IPS-20b (cell line): ENCODE data around the gene LRRC1.

ENCODE experiments used
- H3K27ac ChIP-seq: one replicate; pipeline ENCODE4 v1.5.1; 2013; ENCODE audit warnings: low read length
- H3K27me3 ChIP-seq: 2 replicates; pipeline ENCODE4 v1.6.1; 2013; ENCODE audit warnings: mild to moderate bottlenecking, low read length, inconsistent platforms; ENCODE audit not compliant: insufficient read depth
- H3K36me3 ChIP-seq: 2 replicates; pipeline ENCODE4 v1.6.1; 2013; ENCODE audit warnings: low read depth, mild to moderate bottlenecking, inconsistent platforms, low read length, moderate library complexity; ENCODE audit not compliant: insufficient read depth
- H3K4me1 ChIP-seq: 2 replicates; pipeline ENCODE4 v1.6.1; 2013; ENCODE audit warnings: mild to moderate bottlenecking, control low read depth, inconsistent platforms, low read length, moderate library complexity; ENCODE audit not compliant: insufficient read depth
- H3K4me3 ChIP-seq: 2 replicates; pipeline ENCODE4 v1.5.1; 2013; ENCODE audit warnings: mild to moderate bottlenecking, low read length, inconsistent platforms
- H3K9ac ChIP-seq: 2 replicates; pipeline ENCODE4 v1.6.1; 2013; ENCODE audit warnings: low read depth, mild to moderate bottlenecking, inconsistent platforms, low read length, moderate library complexity
- H3K9me3 ChIP-seq: 2 replicates; pipeline ENCODE4 v1.6.1; 2013; ENCODE audit warnings: mild to moderate bottlenecking, low read depth, low read length, inconsistent platforms; ENCODE audit not compliant: insufficient read depth

Gene LRRC1

DNA sequence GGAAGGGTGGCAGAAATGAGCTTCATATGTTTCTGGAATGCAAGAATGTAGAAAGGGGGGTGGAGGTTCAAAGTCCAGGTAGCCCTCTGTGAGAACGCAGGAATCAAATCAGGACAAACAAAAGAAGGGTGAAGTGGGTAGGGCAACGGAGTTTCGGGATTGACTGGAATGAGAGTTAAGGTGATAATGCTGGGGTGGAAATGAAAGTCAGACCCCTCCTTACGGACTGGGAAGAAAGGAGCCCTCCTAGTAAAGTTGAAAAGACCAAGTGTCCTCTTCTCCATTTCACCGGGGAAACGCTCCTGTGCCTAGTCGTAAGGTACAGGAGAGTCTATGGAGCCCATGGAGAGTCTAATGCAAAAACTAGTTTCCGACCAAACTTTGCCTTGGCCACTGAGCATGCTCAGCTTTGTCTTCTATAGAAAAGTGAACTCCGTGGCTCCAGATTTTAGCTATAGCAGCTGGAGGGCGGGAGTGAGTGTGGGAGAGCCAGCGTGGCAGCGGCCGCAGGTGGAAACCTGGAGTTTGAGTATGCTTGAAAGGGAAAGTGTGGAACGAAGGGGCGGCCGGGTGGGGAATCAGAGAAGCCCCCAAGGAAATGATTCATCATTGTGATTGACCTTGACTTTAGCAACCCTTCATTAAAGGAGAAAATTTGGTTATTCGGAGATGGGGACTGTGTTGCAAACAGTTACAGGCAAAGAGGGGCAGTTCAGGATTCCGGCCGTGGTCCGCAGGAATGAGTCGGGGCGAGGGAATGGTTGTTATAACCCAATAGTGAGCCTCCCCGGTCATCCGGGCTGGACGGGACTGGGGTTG lies 1.3 kb upstream of the LRRC1 start:
- Histone ChIP-seq H3K27me3 (peaks cover 26% of the 10 kb centered on the region), H3K4me3 (peak overlapping the region; percentile 92), H3K27ac (no peak overlapping the region), H3K9me3 (peaks cover 10% of the 10 kb centered on the region), H3K4me1 (peaks cover 11% of the 10 kb centered on the region; the same call in 1 of the 2 replicates), H3K36me3 (no peaks in the 10 kb centered on the region), H3K9ac (peak overlapping the region; percentile 84; the same call in 1 of the 2 replicates)

DNA sequence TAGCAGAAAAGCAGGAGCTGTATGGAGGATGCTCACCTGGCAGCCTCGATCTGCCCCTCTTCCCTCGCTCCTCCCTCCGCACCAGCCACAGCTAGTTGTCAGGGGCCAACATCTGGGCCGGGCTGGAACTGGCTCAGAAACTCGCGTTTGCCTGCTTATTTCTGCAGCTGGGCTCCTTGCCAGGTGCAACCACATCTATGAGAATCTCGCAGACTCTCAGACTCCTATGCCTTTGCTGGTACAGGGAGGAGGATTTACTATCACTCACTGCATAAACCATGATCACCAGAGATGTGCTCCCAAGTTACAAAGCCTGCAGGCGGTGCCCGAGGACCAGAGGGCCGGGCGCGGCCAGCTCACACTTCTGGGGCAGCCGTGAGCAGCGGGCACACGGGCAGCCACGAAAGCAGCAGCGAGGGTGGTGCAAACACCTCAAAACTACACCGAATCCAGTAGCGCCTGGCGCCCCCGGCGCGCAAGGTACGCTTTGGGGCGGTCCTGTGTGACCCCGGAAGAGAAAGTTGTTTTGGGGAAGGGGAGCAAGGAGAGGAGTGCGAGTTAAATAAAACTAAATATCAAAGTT lies 577 bp upstream of the LRRC1 start:
- H3K27me3 ChIP-seq, result peaks cover 26% of the 10 kb centered on the region
- peak overlapping the region; percentile 92 for H3K4me3 ChIP-seq
- H3K9me3 ChIP-seq, result peaks cover 3% of the 10 kb centered on the region; the same call in 1 of the 2 replicates
- peak overlapping the region; percentile 84 for H3K9ac ChIP-seq
- H3K4me1 ChIP-seq, result peaks cover 11% of the 10 kb centered on the region; the same call in 1 of the 2 replicates
- peak overlapping the region; percentile 68 for H3K27ac ChIP-seq
- no peaks in the 10 kb centered on the region for H3K36me3 ChIP-seq

GRCh38 chr6:53795340-53795701 lies 516 bp downstream of the LRRC1 start:
- Histone ChIP-seq H3K27me3 (peaks cover 26% of the 10 kb centered on the region), H3K9me3 (no peaks in the 10 kb centered on the region), H3K4me1 (peaks cover 11% of the 10 kb centered on the region; the same call in 1 of the 2 replicates), H3K9ac (peak overlapping the region; percentile 71; the same call in 1 of the 2 replicates), H3K27ac (no peak overlapping the region), H3K36me3 (no peaks in the 10 kb centered on the region), H3K4me3 (peak overlapping the region; percentile 92)

DNA sequence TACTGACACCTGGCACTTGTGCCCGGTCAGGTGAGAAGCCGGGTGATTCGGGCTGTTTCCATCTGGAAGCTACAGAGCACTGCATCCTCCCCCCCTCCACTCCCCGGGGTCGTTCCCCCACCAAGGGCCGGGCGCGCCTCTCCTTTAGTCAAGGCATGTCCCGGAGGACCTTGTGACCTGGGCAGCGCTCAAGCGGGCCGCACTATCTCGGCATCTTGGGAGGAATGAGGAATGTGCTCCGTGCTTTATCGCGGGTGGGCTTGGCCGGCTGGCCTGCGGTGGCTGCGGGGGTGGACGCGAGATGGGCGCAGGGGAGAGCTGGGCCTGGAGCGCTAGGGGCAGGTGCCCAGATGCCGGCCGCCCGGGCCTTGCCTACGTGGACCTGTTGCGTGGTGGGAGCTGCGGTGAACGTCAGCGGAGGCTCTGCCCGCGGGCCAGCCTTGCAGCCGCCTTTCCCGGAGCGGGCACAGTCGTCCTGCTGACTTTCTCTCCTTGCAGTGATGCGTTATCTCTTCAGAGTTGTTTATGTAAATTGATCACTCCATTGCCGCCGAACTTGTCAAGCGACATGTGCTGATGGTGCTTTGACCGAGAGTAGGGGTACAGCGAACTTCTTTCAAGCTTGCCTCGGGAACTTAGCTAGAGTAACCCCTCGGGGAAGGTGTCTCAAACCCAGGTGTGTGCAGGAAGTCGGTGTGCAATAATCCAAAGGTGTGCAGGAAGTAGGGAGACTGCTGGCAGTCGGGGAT lies 1.1 kb downstream of the LRRC1 start:
- peaks cover 11% of the 10 kb centered on the region; the same call in 1 of the 2 replicates for H3K4me1 ChIP-seq
- H3K9ac ChIP-seq, result peak overlapping the region; percentile 71; the same call in 1 of the 2 replicates
- H3K27ac ChIP-seq, result no peak overlapping the region
- H3K4me3 ChIP-seq, result peak overlapping the region; percentile 92
- H3K27me3 ChIP-seq, result peaks cover 26% of the 10 kb centered on the region
- no peaks in the 10 kb centered on the region for H3K9me3 ChIP-seq
- no peaks in the 10 kb centered on the region for H3K36me3 ChIP-seq

DNA sequence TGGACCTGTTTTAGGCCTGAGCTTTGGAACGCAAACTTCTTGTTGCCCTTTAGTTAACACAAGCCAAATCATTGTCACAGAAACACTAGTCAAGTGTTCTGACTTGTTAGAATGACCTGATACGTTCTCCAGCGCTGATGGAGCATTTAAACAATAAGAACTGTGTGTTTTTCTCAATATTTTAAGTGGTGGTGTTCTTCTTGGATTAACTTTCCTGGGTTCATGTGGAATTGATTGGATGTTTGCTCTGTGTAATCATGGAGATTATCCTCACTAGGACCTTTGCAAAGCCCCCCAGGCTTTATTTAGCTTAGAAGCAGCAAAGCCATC lies 1.6 kb downstream of the LRRC1 start:
- H3K4me1 ChIP-seq, result peaks cover 11% of the 10 kb centered on the region; the same call in 1 of the 2 replicates
- H3K36me3 ChIP-seq, result no peaks in the 10 kb centered on the region
- no peaks in the 10 kb centered on the region for H3K9me3 ChIP-seq
- H3K27ac ChIP-seq, result no peak overlapping the region
- peak overlapping the region; percentile 71; the same call in 1 of the 2 replicates for H3K9ac ChIP-seq
- peak overlapping the region; percentile 92 for H3K4me3 ChIP-seq
- peaks cover 26% of the 10 kb centered on the region for H3K27me3 ChIP-seq

- Histone ChIP-seq H3K27ac (no peak overlapping the region), H3K9ac (no peak overlapping the region), H3K4me1 (peaks cover 11% of the 10 kb centered on the region; the same call in 1 of the 2 replicates), H3K27me3 (peaks cover 26% of the 10 kb centered on the region), H3K9me3 (no peaks in the 10 kb centered on the region), H3K4me3 (peak overlapping the region; percentile 92; the same call in 1 of the 2 replicates), H3K36me3 (no peaks in the 10 kb centered on the region)
These were observed 2.0 kb downstream of the LRRC1 start for GRCh38 chr6:53796791-53797190.

DNA sequence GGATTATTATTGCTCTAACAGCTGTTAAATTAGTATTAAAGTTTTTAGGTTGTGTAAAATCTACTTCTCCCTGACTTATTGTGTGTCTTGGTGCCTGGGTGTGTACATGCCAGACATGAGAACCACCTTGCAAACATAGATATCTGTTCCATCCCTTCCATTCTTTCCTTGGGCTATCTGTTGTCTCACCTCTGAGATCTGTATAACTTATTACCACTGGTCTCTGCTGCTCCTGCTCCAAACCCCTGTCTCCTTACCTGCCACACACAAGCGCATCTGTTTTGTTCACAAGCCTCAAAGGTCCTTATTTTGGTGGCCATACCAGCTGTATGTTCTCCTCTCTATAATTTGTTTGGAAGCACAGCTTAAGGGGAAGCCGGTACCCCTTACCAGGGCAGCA lies 2.5 kb downstream of the LRRC1 start:
- Histone ChIP-seq H3K9ac (no peak overlapping the region), H3K27me3 (peaks cover 26% of the 10 kb centered on the region), H3K4me1 (peaks cover 11% of the 10 kb centered on the region; the same call in 1 of the 2 replicates), H3K27ac (no peak overlapping the region), H3K9me3 (no peaks in the 10 kb centered on the region), H3K36me3 (no peaks in the 10 kb centered on the region), H3K4me3 (no peak overlapping the region)

GRCh38 chr6:53799340-53799739 lies 4.5 kb downstream of the LRRC1 start:
- Histone ChIP-seq H3K9ac (no peak overlapping the region), H3K4me3 (no peak overlapping the region), H3K27ac (no peak overlapping the region), H3K27me3 (peaks cover 26% of the 10 kb centered on the region), H3K4me1 (peaks cover 5% of the 10 kb centered on the region; the same call in 1 of the 2 replicates), H3K36me3 (no peaks in the 10 kb centered on the region), H3K9me3 (no peaks in the 10 kb centered on the region)

GRCh38 chr6:53801022-53801421 lies 6.2 kb downstream of the LRRC1 start:
- H3K4me1 ChIP-seq, result peaks cover 15% of the 10 kb centered on the region; the same call in 1 of the 2 replicates
- no peaks in the 10 kb centered on the region for H3K36me3 ChIP-seq

DNA sequence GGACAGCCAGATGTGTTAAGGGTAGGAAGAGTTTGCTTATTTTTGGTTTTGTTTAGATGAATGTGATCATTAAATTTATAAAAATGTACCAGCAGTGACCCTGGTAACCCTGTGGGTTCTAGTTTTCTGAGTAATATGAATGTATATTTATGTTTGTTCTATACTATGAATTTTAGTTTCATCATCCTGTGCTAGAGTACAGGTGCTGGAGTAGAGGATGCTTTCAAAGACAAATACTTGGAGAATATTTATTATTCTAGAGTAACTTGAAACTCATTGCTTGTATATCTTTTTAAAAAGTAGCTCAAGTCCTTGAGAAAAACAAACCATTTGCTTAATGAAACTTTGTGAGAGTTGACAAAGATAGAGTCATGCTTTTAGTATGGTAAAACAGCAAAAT lies 7.8 kb downstream of the LRRC1 start:
- no peaks in the 10 kb centered on the region for H3K36me3 ChIP-seq

More at GRCh38 chr6:53801022-53801421, 6.2 kb downstream of the LRRC1 start:
- no peak overlapping the region for H3K9ac ChIP-seq
- H3K4me3 ChIP-seq, result no peak overlapping the region
- H3K27me3 ChIP-seq, result peaks cover 17% of the 10 kb centered on the region
- H3K9me3 ChIP-seq, result no peaks in the 10 kb centered on the region
- H3K27ac ChIP-seq, result no peak overlapping the region

DNA sequence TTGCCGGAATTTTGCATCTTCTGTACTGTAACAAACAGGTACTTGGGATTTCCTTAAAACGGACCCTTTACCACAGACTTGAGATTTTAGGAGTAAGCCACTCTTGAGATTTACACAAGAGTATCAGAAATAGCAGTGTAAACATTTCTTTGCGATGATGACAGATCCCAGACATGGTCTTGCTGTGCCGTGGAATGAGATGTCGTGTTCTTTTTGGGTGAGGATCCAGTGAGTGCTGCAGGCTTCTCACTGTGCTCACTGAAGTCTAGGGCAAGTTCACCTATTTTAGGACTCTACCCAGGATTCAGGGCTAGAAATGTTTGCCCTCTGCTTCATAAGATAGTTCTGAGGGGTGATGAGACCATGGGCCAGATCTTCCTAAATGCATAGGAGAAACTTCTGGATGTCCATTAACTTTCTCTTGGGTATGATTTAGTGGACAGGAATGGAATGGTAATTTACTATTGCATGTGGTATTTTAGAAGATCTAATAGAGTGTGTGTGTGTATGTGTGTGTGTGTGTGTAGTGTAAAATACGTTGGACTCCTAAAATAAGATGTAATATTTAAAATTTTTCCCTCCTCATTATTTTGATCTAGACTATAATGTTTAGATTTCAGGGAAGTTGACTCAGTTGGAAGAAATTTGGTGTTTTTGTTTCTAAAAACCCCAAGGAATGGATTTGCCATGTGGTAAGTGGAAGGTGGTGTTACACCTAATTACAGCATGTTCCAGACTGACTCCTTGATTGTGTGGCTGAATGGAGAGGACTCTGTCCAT lies 8.5 kb downstream of the LRRC1 start:
- H3K9me3 ChIP-seq, result no peaks in the 10 kb centered on the region
- H3K36me3 ChIP-seq, result no peaks in the 10 kb centered on the region
- H3K4me3 ChIP-seq, result no peak overlapping the region
- H3K4me1 ChIP-seq, result peaks cover 14% of the 10 kb centered on the region; the same call in 1 of the 2 replicates
- no peak overlapping the region for H3K27ac ChIP-seq
- H3K27me3 ChIP-seq, result no peaks in the 10 kb centered on the region
- no peak overlapping the region for H3K9ac ChIP-seq

More for the DNA sequence above, 7.8 kb downstream of the LRRC1 start:
- Histone ChIP-seq H3K4me3 (no peak overlapping the region), H3K4me1 (peaks cover 14% of the 10 kb centered on the region; the same call in 1 of the 2 replicates), H3K9ac (no peak overlapping the region), H3K27ac (no peak overlapping the region), H3K27me3 (peaks cover 2% of the 10 kb centered on the region), H3K9me3 (no peaks in the 10 kb centered on the region)
